ENCODE measurements around the gene MAL.
A peak's percentile ranks its signal among the peaks of the same experiment; 100 is the strongest.

MAL gene

GRCh38 chr2:95021847-95022246 lies 3.7 kb upstream of the MAL start:
- H3K4me3 ChIP-seq (ENCODE audit: low read length), result no peak overlapping the region
- TF ChIP-seq CTCF (conservative IDR thresholded peaks at IDR 0.05; ENCODE audit: low read length), result no peak
- DNase-seq (ENCODE audit: low read depth), result no peak

GRCh38 chr2:95022309-95023221 lies 2.9 kb upstream of the MAL start:
- DNase-seq (ENCODE audit: low read depth), result peak; percentile 46
- no peak overlapping the region for H3K4me3 ChIP-seq (ENCODE audit: low read length)
- peak; percentile 94 for TF ChIP-seq CTCF (conservative IDR thresholded peaks at IDR 0.05; ENCODE audit: low read length)

- no peak for TF ChIP-seq CTCF (conservative IDR thresholded peaks at IDR 0.05; ENCODE audit: low read length)
- DNase-seq (ENCODE audit: low read depth), result no peak
- H3K4me3 ChIP-seq (ENCODE audit: low read length), result no peak overlapping the region
Observed at GRCh38 chr2:95023222-95023597, 2.3 kb upstream of the MAL start.

- no peak for TF ChIP-seq CTCF (conservative IDR thresholded peaks at IDR 0.05; ENCODE audit: low read length)
- no peak overlapping the region for H3K4me3 ChIP-seq (ENCODE audit: low read length)
- no peak for DNase-seq (ENCODE audit: low read depth)
Observed at GRCh38 chr2:95024371-95024770, 1.1 kb upstream of the MAL start.

GRCh38 chr2:95024960-95025405 lies 525 bp upstream of the MAL start:
- DNase-seq (ENCODE audit: low read depth), result no peak
- no peak for TF ChIP-seq CTCF (conservative IDR thresholded peaks at IDR 0.05; ENCODE audit: low read length)
- no peak overlapping the region for H3K4me3 ChIP-seq (ENCODE audit: low read length)

- no peak overlapping the region for H3K4me3 ChIP-seq (ENCODE audit: low read length)
- no peak for DNase-seq (ENCODE audit: low read depth)
- no peak for TF ChIP-seq CTCF (conservative IDR thresholded peaks at IDR 0.05; ENCODE audit: low read length)
Observed at GRCh38 chr2:95026471-95027368, 1.2 kb downstream of the MAL start.
